ENCODE data around the gene ZNF35.
"Not testable (repeated sequence)": the region's sequence is repeated elsewhere in the genome, so short reads cannot be mapped to it uniquely, and the experiment has no call there.

The ZNF35 gene

GRCh38 chr3:44669760-44670159 is 21.2 kb downstream of the ZNF35 start:
- H4K20me1 ChIP-seq (ENCODE audit: insufficient read depth), result no peaks in the 10 kb centered on the region
- no peaks in the 10 kb centered on the region for H3K4me1 ChIP-seq (ENCODE audit: low read depth, poor library complexity, severe bottlenecking)
- H3K36me3 ChIP-seq (ENCODE audit: insufficient read depth), result no peaks in the 10 kb centered on the region
- no peaks in the 10 kb centered on the region for H3K27me3 ChIP-seq (ENCODE audit: insufficient read depth, low read depth)
- no peak overlapping the region for H3K27ac ChIP-seq
- no peak overlapping the region for H3K9ac ChIP-seq
- H2AFZ ChIP-seq (ENCODE audit: low read depth), result no peak overlapping the region
- H3K4me2 ChIP-seq, result no peak overlapping the region
- TF ChIP-seq, protein P1, sequence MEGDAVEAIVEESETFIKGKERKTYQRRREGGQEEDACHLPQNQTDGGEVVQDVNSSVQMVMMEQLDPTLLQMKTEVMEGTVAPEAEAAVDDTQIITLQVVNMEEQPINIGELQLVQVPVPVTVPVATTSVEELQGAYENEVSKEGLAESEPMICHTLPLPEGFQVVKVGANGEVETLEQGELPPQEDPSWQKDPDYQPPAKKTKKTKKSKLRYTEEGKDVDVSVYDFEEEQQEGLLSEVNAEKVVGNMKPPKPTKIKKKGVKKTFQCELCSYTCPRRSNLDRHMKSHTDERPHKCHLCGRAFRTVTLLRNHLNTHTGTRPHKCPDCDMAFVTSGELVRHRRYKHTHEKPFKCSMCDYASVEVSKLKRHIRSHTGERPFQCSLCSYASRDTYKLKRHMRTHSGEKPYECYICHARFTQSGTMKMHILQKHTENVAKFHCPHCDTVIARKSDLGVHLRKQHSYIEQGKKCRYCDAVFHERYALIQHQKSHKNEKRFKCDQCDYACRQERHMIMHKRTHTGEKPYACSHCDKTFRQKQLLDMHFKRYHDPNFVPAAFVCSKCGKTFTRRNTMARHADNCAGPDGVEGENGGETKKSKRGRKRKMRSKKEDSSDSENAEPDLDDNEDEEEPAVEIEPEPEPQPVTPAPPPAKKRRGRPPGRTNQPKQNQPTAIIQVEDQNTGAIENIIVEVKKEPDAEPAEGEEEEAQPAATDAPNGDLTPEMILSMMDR (conservative IDR thresholded peaks at IDR 0.05; ENCODE audit: low read depth, low read length), result no peak
- H3K4me3 ChIP-seq (IDR thresholded peaks at IDR 0.05; ENCODE audit: insufficient read depth, low read depth, low read length), result no peak overlapping the region
- no peaks in the 10 kb centered on the region for H3K79me2 ChIP-seq (ENCODE audit: insufficient read depth, low read depth)

DNA sequence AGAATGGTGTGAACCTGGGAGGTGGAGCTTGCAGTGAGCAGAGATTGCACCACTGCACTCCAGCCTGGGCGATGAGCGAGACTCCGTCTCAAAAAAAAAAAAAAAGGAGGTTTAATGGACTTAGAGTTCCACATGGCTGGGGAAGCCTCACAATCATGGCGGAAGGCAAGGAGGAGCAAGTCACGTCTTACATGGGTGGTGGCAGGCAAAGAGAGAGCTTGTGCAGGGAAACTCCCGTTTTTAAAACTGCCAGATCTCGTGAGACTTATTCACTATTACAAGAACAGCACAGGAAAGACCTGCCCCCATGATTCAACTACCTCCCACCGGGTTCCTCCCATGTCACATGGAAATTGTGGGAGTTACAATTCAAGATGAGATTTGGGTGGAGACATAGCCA is 24.9 kb downstream of the ZNF35 start:
- H3K27me3 ChIP-seq (ENCODE audit: insufficient read depth, low read depth); H3K27ac ChIP-seq; H2AFZ ChIP-seq (ENCODE audit: low read depth); H3K79me2 ChIP-seq (ENCODE audit: insufficient read depth, low read depth); H3K36me3 ChIP-seq (ENCODE audit: insufficient read depth); H3K9ac ChIP-seq; H3K4me2 ChIP-seq; H3K4me3 ChIP-seq (IDR thresholded peaks at IDR 0.05; ENCODE audit: insufficient read depth, low read depth, low read length); H4K20me1 ChIP-seq (ENCODE audit: insufficient read depth); H3K4me1 ChIP-seq (ENCODE audit: low read depth, poor library complexity, severe bottlenecking): not testable (repeated sequence)

GRCh38 chr3:44674211-44674610 is 25.7 kb downstream of the ZNF35 start:
- Histone ChIP-seq H3K79me2 (ENCODE audit: insufficient read depth, low read depth) (no peaks in the 10 kb centered on the region), H3K4me1 (ENCODE audit: low read depth, poor library complexity, severe bottlenecking) (no peaks in the 10 kb centered on the region), H3K4me3 (IDR thresholded peaks at IDR 0.05; ENCODE audit: insufficient read depth, low read depth, low read length) (no peak overlapping the region), H3K27me3 (ENCODE audit: insufficient read depth, low read depth) (no peaks in the 10 kb centered on the region), H3K4me2 (no peak overlapping the region), H2AFZ (ENCODE audit: low read depth) (no peak overlapping the region), H4K20me1 (ENCODE audit: insufficient read depth) (no peaks in the 10 kb centered on the region), H3K36me3 (ENCODE audit: insufficient read depth) (no peaks in the 10 kb centered on the region), H3K27ac (no peak overlapping the region), H3K9ac (no peak overlapping the region)
- TF ChIP-seq, protein P1 (conservative IDR thresholded peaks at IDR 0.05; ENCODE audit: low read depth, low read length), result no peak

- Histone ChIP-seq H3K4me1 (ENCODE audit: low read depth, poor library complexity, severe bottlenecking) (no peaks in the 10 kb centered on the region), H3K4me3 (IDR thresholded peaks at IDR 0.05; ENCODE audit: insufficient read depth, low read depth, low read length) (no peak overlapping the region), H3K9ac (no peak overlapping the region), H3K79me2 (ENCODE audit: insufficient read depth, low read depth) (no peaks in the 10 kb centered on the region), H3K36me3 (ENCODE audit: insufficient read depth) (no peaks in the 10 kb centered on the region), H3K4me2 (no peak overlapping the region), H2AFZ (ENCODE audit: low read depth) (no peak overlapping the region), H3K27ac (no peak overlapping the region), H3K27me3 (ENCODE audit: insufficient read depth, low read depth) (no peaks in the 10 kb centered on the region), H4K20me1 (ENCODE audit: insufficient read depth) (no peaks in the 10 kb centered on the region)
- TF ChIP-seq, protein P1 (conservative IDR thresholded peaks at IDR 0.05; ENCODE audit: low read depth, low read length), result no peak
These were observed 30.1 kb downstream of the ZNF35 start for GRCh38 chr3:44678480-44679116.

DNA sequence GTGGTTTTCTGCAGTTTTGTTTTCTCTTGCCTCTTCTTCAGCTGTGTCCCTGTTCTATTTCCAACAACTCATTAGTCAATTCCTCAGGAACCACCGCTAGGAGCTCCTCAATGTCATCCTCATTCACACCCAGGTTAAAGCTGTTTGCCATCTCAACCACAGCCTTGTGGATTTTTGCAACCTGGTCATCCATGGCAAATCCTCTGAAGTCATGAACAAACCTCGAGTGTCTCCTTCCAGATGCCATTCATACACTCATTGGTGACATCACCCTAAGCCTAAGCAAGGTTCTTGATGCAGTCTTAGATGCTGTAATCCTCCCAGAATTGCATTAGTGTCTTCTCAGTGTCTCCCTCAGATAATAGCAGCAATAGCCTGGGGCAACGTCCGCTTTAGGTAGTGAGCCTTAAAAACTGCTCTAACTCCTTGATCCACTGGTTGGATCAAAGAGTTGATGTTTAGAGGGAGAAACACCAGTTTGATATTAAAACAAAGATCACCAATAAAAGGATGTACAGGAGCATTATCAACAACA is 32.5 kb downstream of the ZNF35 start:
- Histone ChIP-seq H3K27me3 (ENCODE audit: insufficient read depth, low read depth) (no peaks in the 10 kb centered on the region), H4K20me1 (ENCODE audit: insufficient read depth) (no peaks in the 10 kb centered on the region), H2AFZ (ENCODE audit: low read depth) (no peak overlapping the region), H3K36me3 (ENCODE audit: insufficient read depth) (no peaks in the 10 kb centered on the region), H3K79me2 (ENCODE audit: insufficient read depth, low read depth) (no peaks in the 10 kb centered on the region), H3K9ac (no peak overlapping the region), H3K4me3 (IDR thresholded peaks at IDR 0.05; ENCODE audit: insufficient read depth, low read depth, low read length) (no peak overlapping the region), H3K27ac (no peak overlapping the region), H3K4me1 (ENCODE audit: low read depth, poor library complexity, severe bottlenecking) (no peaks in the 10 kb centered on the region), H3K4me2 (no peak overlapping the region)
- TF ChIP-seq, protein P1 (conservative IDR thresholded peaks at IDR 0.05; ENCODE audit: low read depth, low read length), result no peak
